Dedifferentiated amniotic fluid mesenchymal stem cell (primary cell): ENCODE measurements around the gene TARS3.

ENCODE experiments used
- DNase-seq: peaks from one replicate; pipeline ENCODE4 v3.0.0-alpha.2; 2016; ENCODE audit errors: extremely low spot score

The TARS3 gene

DNA sequence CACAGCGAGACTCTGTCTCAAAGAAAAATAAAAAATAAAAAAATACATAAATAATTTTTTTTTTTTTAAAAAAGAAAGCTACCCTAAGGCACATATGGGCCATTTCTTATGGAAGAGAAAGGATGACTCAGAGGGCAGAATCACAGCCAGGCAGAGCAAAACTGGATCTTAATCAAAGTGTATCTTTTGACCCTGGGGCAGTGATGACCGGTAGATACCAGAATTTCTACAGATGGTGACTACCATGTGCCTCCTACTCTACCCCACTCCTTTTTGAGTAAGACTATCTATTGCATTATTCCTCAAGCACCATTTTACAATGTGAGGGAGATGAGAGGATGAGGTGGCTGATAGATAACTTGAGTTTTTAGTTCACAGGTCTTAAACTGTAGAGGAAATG, 26.0 kb downstream of the TARS3 start:
- no peak for DNase-seq

DNA sequence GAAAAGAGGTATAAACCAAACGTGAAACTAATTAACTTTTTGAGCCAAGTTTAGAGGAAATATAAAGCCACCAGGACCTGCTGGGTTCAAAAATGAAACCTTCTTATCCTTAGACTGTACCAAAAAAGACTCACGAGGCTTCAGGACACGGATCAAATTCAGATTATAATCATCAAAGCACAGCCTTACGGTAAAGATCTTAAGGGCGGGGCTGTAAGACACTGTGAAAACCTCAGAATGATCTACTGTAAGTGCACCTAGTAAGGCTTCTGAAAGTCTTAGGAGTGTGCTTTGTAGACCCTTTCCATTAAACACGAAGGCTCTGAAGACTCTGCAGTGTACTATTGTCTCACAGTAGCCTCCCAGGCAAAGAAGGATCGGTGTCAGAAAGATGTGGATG, 26.8 kb downstream of the TARS3 start:
- no peak for DNase-seq

DNA sequence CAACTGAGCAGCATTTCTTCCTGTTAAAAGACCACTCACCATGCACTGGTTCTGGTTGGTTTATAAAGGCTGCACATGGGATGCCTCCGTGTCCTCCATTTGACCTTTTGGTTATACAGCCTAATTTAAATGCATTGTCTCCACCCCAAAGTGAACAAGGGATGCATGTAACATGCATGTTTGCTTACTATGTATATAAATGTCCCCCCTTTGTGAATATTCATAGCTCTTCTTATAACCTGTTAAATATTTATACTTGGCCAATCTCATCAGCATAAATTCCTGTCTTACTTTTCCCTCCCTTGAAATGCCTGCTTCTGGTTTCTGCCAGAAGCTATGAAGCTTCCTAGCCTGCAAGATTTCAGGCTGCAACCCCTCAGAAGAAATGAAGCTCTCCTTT, 27.4 kb downstream of the TARS3 start:
- no peak for DNase-seq

DNA sequence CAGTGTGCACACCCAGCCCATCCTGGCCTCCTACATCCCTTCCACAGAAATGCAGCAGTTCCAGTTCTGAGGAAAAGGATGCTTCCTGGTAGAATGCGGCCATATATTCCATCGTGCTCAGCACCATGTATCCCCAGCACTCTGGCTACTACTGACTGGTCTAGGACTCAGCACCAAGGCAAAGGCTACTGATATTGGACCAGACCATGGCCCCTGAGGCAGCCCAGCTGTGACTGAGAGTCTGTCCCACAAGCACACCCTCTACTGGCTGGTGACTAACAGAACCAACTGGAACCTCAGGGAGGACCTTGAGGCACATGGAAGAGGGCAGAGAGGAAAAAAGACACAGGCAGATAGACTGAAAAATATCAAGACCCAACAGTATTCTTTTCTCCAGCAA, 30.0 kb downstream of the TARS3 start:
- DNase-seq, result no peak

DNA sequence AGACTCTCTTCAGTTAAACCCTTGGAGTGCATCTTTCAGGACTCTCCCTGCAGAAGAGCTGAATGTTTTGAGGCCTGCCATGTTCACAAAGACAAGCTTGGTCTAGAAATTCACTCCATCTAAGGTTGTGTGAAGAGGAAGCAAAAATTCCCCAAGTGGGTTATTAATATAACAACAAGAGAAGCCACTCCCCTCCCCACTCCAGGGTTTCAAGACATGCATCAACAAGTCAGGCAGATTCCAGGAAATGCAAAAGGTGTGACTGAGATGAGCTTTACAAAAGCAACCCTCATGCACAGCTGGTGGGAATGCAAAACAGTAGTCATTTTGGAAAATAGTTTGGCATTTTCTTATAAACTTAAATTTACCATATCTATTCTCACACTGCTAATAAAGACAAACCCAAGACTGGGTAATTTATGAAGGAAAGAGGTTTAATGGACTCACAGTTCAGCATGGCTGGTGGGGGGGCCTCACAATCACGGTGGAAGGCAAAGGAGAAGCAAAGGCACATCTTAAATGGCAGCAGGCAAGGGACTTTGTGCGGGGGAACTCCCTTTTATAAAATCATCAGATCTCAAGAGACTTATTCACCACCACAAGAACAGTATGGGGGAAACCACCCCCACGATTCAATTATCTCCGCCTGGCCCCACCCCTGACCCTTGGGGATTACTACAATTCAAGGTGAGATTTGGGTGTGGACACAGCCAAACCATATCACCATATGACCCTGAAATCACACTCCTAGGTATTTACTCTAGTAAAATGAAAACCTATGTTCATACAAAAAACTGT, 31.3 kb downstream of the TARS3 start:
- no peak for DNase-seq

DNA sequence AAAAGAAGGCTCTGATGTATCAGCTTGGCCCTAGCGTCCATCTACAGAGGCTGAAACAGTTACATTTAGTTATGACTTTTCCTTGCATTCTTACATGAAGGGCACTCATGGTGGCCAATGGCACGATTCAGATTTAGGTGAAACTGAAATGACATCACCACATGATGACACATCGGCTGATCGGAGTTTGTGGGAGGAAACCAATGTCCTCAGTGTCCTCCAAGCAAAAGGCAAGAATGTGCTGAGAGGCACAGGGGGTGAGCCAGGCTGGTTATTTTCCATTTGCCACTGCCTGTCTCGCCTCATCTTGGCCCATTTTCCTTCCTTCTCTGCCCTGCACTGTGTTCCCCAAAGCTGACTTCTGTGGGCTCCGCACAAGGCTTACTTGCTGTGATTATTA, 34.4 kb downstream of the TARS3 start:
- no peak for DNase-seq

DNA sequence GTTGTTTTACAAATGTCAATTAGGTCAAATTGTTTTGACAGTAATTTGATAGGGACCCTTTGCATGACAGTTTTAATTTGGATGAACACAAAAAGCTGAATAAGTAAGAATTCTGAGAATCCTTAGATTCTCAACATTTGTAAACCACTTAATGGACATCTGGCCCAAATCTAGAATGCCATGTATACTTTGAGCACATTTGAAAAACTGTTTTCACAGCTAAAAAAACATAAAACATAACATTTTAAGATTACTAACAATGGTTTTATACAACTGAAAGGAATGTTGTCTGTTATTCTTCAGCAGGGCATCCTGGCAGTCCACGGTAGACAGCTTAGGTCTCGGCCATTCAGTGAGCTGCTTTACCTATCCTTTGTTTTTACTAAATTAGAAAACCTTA, 37.6 kb downstream of the TARS3 start:
- DNase-seq, result no peak

DNA sequence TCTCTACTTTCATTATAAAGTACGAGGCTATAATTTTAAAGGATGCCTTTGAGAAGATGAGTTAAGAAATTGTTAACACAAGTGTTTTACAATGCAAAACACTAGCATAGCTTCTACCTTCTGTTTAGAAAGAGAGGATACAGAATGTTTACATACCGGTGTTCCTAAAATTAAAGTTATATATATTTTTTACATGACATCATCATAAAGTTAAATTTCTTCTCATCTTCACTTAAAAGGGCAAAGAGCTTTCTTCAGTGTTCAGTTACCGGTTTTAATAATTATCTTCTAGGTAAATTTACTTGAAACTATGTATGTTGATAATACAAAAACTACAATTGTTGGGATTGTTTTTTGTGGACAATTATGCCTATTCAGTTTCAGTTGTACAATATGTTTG, 39.4 kb downstream of the TARS3 start:
- DNase-seq, result no peak

DNA sequence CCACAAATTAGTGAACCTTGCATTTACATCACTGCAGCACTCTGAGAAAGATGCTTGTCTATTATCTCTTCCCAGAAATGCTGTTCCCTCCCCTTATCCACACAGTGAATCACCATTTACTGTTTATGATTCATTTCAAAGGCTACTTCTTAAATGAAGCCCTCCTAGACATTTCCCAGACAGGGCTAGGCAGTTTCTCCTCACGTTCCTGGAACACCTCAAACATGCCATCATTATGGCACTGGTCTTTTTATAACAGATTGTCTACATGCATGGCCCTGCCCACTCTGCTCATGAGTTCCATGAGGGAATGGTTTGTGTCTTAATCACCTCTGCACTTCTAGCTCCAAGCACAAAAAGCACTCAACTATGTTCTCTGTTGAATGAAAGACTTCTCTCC, 39.9 kb downstream of the TARS3 start:
- no peak for DNase-seq

DNA sequence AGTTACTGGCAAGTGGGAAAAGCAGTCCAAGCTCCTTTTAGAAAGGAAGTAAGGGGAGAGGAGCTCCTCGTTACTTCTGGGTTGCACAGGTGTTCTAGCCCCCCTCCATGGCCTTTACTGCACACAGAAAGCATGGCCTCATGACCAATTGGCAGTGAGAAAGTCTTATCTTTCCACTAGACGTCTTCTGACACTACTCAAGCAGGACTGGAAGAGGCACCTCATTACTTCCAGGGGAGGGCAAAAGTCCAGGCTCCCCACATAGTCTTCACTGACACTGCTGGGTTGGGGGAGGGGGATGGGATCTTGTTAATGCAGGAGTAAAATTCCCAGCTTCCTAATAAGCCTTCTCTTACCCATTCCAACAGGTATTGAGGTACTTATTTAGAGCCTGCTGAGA, 44.5 kb downstream of the TARS3 start:
- DNase-seq, result no peak

DNA sequence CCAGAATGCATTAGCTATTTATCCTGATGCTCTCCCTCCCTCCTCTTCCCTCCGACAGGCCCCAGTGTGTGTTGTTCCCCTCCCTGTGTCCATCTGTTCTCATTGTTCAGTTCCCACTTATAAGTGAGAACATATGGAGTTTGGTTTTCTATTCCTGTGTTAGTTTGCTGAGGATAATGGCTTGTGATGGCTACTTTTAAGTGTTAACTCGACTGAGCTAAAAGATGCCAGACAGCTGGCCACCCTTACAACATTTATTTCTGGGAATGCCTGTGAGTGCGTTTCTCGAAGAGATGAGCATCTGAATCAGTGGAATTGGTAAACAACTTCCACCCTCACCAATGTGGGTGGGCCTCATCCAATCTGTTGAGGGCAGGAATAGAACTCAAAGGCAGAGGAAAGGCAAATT, 47.3 kb downstream of the TARS3 start:
- no peak for DNase-seq

DNA sequence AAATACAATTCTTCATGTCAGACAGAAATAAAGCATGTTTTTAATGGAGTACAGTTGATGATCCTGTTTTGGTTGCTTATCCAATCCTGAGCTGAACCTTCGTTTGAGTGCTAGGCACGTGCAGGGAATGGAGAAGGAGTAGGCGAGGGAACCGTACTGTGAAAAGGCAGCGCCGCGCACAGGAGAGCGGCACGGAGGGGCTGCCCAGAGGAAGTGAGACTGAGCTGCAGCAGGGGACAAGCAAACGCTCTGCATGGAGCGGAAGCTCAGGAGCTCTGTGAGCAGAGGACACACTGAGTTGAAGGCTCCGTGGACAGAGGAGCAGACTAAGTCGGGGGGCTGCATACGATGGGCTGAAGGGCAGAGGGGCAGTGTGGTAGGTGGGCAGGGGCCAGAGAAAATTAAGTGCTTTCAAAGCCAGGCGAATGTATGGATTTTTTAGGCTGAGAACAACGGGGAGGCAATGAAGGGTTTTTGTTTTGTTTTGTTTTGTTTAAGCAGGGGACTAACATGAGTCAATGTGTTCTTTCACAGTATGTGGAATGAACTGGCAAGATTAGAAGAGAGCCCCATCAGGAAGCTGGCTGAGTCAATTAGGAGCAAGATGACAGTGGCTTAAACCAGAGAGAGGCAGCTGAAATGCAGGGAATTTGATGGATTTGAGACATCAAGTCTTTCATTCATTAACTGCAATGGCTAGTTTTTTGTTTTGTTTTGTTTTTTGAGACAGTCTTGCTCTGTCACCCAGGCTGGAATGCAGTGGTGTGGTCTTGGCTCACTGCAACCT, 48.3 kb downstream of the TARS3 start:
- DNase-seq, result peak; percentile 56

DNA sequence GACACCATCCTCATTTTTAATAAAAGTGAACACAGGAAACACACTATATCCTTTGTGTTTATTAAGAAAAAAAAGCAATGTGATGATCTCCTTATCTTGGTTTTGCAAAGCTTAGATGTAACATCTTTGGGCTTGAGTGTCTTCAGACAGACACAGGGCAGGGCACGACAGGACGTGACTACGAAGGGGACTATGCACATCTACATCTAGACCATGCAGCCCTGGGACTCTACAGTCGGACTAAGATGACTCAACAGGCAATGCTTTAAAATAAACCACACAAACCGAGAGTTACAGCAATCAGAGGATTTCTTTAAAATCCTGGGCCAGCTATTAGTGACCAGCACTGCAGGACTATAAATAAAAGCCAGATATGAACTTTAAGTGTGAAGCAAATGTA, 49.3 kb downstream of the TARS3 start:
- DNase-seq, result peak; percentile 48

DNA sequence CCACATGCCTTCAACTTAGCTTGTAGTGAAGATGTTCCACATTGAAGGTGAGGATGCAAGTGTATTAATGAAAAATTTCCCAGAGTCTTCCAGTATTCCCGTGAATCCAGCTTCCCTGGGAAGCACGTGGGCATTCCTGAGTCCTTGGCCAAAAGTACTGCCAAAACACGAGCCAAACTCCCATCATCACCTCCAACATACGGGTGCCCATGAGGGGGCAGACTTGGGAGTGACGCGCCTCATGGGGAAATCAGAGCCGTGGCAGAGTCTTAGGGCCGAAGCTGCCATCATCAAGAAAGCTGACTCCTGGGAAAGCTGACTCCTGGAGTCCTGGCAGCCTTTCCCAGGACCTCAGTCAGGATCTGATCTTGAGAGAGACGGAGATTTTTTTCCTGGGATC, 52.0 kb downstream of the TARS3 start:
- DNase-seq, result no peak

DNA sequence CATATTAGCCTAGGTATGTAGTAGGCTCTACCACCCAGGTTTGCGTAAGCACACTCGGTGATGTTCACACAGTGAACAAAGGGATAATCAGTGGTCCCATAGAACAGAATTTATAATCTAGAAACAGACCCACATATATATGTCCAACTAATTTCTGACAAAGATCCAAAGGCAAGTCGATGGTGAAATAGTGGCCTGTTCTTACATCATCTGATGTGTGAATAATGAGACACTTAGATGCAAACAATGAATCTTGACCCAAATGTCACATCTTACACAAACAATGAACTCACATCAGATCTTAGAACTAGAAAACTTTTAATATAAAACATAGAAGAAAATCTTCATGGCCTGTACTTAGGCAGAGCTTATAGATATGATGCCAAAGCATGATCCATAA, 54.5 kb downstream of the TARS3 start:
- DNase-seq, result no peak

DNA sequence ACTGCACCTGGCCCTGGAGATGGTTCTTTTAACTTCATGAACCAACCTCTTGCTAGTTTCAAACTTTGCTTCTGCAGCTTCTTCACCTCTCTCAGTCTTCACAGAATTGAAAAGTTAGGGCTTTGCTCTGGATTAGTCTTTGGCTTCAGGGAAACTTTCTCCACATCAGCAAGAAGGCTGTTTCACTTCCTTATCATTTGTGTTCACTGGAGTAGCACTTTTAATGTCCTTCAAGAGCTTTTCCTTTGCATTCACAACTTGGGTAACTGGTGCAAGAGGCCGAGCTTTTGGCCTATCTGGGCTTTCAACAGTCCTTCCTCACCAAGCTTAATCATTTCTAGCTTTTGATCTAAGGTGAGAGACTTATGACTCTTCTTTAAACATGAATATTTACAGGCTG, 56.4 kb downstream of the TARS3 start:
- no peak for DNase-seq

DNA sequence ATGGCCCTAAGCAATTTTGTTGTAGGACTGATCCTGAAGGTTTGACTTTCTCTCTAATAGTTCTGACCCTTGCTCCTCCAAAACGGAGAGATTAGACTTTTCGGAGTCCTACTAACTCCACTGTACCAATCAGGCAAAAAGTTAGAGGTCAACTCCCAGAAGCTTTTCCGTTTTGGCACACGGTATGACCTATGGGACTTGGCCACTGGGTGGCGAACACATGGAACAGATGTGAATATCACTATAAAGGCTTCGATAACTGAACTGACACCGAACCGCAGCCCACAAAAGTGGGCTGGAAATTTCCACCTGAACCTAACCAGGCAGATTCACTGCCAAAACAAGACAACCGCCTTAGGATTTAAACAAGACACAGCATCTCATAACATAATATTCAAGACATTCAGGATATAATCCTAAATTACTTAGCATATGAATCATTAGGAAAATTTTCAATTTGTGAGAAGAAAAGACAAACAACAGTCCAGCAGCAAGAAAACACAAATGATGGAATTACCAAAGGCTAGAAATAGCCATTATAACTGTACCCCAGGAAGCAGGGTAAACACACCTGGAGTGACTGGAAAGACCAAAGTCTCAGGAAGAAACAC, 59.9 kb downstream of the TARS3 start:
- no peak for DNase-seq

DNA sequence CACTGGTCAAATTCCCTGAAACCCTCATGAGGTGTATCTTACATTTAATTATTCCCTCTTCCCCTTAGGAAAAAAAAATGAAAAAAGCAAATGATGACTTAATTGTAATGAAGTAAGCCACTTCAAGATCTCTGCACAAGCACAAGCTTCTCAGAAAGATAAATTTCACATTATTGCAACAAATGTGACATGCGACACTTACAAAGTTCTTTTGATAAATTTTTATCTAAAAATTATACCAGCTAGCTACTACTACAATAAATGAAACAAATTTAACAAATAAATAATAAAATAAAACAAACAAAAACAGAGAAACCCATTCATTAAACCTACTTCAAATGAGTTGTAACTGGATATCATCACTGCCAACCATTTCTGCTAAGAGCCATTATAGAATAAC, 62.1 kb downstream of the TARS3 start:
- DNase-seq, result no peak

DNA sequence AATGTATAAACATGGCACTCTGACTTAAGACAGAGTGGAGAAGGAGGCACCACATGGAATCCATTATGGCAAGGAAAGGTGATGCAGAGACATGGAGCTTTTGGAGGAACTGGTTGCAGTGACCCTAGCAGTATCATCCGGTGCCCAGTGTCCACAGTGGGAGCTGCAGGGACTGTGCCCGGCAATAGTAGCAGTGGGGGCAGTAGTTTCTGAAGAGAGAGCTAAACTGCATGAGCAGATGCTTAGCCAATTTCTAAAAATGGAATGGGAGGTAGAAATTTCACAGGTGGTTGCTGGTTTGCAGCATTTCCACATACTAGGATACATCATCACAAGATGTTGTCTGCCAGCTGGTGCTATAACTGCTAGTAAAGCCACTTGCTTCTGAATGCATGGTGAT, 64.3 kb downstream of the TARS3 start:
- no peak for DNase-seq

DNA sequence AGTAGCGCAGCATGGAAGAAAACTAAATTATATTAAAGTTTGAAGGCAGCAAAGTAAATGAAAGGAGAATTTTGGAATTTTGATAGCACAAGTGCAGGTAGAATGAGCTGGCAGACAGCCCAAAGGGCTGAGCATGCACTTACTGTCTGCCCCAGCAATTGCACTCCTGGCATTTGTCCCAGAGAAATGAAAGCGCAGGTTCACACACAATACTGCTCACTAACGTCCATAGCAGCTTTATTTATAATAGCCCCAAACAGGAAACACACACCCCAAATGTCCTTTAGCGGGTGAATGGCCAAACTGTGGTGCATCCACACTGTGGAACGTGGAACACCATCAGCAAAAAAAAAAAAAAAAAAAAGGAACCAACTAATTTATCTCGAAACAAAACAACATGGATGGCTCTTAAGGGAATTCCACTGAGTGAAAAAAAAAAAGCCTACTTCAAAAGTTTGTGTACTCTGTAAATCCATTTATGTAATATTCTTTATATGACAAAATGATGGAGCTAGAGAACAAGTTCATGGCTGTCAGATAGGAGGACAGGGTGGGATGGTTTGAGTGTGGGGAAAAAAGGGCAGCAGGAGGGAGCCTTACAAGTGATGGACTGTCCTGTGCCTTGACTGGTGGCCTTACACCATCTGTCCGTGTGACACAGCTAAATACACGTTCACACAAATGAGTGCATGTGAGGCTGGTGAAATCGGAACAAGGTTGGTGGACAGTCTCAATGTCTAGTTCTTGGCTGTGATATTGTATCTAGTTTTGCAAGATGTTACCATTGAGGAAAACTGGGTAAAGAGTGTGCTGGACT, 66.1 kb downstream of the TARS3 start:
- DNase-seq, result no peak

DNA sequence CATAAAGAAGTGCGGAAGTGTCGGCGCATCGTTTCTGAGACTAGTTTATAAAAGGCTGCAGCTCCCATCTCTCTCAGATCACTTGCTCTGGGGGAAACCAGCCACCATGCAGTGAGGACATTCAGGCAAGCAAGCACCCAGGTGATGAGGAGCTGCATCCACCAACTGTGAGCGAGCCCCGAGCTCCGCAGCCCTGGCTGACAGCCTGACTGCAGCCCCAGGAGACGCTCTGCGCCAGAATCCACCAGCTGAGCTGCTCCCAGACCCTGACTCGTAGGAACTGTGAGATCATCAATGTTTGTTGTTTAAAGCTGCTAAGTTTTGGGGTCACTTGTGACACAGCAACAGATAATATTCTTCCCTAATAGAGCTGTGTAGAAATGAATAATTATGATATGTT, 67.1 kb downstream of the TARS3 start:
- DNase-seq, result no peak
